HG03521 (cell line): ENCODE results near the gene MMP12.

Experiments
- ATAC-seq: cut with Tn5 transposase; IDR thresholded peaks from one replicate; pipeline ENCODE4 v1.9.1; 2021; ENCODE audit warnings: mild to moderate bottlenecking, moderate library complexity; ENCODE audit not compliant: unreplicated experiment

MMP12 gene

DNA sequence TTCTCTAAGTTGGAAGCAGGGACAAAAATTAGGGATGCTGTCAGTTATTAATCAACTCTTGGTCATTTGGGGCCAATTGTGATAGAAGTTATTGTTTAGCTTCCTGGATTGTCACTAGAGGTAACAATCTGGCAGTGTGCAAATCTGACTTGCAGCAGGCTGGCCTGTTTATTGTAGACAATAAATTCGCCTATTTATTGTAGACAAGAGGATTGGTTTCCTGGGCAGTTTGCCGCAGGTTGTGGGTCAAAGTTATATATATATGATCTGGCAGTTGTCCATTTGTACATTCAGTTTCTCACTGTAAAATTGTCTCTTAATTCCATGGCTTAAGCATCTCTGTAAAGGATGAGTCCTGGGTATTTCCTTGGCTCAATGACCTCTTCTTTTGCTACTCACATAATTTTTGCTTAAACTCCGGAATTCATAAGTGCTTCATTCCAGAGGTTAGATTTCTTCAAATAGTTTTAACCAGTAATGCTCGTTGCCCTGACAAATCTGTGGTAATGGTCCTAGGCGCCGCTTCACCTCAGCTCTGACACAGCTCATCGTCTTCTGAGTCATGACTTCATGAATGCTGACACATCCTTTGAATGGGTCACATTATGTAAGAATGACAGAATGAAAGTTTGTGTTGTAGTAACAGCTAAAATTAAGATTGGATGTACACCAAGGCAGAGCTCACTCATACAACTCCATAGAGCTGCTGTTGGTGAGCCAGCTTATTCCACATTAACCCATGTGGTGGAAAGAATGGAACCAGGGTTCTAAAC, 23.6 kb downstream of the MMP12 start:
- no peak for ATAC-seq

DNA sequence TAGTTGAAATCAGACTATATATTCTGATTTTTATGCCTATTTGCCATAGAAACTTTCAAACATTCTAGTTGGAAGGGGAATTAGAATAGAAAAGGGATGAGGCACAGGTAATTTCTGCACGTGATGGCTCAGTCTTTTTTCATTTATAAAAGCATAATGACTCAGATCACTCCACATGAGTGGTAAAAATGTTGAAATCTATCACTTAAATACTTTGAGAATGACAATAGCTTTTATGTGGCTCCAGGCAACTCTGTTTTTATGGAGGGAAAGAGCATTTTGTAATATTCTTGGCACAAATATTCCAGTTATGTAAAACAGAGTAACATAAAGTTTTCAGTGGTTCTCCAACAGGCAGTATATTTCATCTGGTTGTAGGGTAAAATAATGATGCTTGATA, 25.5 kb downstream of the MMP12 start:
- no peak for ATAC-seq

DNA sequence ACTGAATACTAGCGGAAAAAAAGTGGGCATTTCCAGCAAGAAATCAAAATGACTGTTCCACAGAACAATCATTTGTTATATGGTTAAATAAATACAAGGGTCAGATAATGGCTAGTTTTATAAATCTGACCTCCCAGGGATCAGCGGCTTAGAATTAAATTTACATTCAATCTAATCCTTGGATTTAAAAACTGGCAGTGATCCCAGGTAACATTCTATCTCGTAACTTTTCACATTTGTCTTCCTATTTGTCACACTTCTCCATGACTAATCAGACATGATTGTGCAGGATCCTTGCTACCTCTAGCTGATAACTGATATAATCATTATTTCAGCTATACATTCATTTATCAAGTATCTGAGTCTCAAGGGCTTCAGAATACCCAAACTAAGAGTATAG, 28.5 kb downstream of the MMP12 start:
- ATAC-seq = no peak

DNA sequence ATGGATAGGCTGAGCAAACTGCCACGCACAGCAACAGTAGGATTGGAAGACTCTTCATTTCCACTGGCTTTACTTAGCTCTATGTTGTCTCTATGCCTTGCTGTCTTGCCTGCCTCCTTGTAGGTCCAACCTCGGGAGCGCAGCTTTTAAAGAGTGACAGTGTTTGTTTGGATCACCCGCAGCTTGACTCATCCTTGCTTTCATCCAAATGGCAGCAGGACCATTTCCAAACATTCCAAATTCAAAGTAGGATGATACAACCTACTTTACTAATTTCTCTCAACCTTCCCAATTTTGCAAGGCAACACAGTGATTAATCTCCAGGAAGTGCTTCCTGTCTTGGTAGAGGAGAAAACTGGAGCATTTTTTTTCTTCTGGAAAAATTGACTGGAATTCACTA, 31.3 kb downstream of the MMP12 start, which contains the start of gene MMP3:
Gene MMP3, minus strand, starts transcription at position 121 of the 400 bp plus-strand sequence. Its CDS starts 63 bp downstream, at position 58.
- ATAC-seq = no peak

DNA sequence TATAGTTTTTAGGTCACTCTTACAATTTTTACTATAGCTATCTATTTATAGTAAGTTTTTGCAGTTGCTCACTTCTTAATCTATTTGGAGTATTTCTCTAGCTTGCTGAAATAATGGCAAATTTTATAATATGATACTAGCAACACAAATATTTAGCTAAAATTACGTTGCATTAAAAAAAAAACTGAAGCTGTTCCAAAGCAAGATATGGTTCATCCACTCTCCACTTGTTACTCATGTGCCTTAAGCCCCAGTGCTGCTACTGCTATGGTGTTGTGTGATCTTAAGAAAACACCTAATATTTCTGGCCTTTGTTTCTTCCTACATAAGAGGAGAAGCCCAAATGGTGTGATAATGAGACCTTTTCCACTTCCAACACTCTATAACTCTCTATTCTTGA, 31.9 kb downstream of the MMP12 start:
- ATAC-seq = no peak

DNA sequence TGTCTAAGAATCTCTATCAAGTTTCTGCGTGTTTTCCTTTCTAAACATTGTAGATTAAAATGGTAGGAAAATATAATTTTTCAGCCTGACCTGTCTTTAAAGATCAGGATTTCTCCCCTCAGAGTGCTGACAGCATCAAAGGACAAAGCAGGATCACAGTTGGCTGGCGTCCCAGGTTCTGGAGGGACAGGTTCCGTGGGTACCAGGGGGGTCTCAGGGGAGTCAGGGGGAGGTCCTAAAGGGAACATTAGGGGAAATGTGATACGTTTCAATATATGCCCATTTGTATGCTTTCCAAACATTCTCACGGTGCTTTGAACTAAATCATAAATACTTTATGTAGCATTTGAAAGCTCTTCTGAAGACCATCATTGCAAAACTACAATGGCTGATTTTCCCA, 34.8 kb downstream of the MMP12 start:
- no peak for ATAC-seq

DNA sequence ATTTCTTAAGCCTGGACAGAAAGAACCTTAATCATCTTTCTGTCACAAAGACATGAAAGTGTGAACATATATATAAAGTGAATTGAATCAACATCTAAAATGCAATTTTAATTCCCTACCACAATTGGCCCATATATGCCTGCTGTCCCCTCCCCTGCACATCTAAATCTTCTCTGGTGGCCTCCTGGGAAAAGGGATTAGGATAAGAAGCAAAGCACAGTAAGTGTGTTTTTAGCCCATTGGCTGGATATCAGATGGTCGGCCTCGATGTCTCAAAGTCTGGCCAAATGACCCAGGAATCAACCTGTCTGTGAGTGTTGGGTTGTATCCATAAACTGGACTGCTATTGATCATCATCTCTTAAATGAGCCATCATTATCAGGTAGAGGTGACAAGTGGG, 37.1 kb downstream of the MMP12 start:
- ATAC-seq = no peak

DNA sequence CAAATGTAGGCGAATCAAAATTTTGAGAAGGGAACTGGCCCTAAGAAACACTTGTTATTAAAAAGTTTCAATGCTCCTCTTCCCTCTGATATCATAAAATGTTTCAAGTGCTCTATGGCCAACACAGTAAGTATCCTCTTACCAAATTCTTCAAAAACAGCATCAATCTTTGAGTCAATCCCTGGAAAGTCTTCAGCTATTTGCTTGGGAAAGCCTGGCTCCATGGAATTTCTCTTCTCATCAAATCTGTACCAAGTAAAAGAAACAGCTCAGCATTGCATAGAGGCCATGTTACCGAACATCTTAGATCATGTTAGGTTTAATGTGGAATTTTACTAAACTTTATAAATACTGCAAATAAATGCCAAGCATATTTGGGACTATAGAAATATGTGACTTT, 37.6 kb downstream of the MMP12 start:
- no peak for ATAC-seq

DNA sequence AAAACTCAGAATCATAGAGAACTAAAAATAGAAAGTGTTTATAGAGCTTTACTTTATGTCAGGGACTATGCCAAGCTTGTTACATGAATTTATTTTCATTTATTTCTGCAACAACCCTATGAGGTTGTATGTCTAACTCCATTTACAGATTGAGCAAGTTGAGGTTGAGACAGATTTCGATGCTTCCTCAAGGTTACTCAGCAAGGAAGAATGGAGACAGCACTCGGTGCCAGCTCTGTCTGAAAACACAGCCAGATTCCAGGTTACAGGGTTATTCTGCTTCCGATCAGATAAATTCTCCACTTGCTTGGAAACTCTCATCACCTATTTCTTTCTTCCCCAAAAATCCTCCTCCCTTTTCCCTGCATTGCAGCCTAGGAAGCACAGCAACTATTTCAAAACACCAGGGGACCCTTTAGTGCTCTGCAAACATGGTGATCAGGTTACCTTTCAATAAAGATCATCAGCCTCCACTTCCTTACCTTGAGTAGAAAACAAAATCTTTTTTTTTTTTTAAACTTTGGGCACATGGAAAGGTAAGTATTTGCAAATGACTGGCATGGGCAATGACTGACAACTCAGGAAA, 38.4 kb downstream of the MMP12 start:
- ATAC-seq = no peak

DNA sequence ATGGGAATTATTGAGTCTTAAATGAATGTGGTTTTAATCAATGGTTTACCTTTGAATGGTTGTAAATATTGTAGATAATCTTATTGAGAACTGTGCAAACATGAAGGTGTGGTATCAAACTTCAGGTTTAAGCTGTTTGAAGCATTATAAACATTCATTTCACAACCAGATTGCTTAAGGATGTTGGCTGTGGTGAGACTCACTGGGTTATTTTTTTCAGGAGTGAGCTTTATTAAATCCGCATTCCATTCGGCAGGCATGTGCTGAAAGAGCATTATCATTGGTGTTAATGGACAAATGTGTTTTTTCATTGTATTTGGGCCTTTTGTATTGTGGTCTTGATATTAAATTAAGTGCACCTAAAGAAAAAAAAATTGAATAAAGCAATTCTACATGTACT, 41.1 kb downstream of the MMP12 start:
- no peak for ATAC-seq

DNA sequence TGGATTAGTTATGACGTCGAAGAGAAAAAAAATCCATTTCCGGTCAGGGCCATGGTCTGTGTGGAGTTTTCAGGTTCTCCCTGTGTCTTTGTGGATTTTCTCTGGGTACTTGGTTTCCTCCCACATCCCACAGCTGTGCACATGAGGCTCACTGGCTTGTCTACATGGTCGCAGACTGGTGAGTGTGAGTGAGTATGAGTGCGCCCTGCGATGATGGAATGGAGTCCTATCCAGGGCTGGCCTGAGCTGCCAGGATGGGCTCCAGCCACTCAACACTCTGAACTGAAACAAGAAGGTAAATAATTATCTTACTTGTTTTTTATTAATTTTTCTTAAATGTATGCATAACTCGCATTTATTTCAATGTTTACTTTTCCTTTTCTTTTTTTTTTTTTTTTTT, 42.2 kb downstream of the MMP12 start:
- no peak for ATAC-seq

DNA sequence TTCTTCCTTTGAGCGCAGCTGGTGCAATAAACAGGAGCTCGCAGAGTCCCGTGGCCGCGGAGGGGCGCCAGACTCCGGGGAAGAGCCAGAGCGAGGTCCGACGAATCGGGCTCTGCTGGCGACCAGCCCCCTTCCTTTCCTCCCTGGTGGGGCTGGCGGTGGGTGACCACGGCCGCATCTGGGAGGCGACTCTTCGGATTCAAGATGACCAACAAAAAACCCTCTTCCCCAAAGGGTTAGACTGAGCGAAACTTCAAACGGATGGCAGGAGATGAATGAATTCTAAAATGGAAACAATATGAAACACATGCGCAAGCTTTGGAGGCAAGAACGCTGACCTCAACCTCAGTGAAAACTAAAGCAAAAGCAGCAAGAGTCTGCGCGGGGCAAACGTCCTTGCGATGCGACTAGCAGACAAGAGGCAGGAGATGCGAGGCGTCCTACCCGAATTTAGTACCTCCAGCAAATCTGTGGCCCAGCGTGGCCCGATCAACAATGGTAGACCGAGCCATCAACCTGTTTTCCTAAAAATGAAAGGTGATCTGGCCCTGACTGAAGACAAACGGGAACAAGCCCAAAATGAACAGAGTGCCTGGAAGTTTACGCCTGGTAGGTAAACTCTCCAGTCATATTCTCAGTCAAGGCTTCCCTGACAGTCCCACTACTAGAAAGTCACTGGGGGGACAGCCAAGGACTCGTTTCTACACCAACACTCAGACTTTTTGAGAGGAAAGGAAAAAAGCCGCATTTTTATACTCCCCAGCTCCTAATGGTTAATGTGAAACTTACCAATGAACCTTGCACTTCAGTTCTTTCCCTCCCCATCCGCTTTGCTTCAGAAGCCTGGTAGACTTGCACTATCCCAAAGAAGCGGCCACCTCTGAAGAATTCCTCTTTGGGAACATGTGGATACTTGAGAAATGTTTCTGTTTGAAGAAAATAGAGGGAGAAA, 43.0 kb downstream of the MMP12 start:
- ATAC-seq = no peak

DNA sequence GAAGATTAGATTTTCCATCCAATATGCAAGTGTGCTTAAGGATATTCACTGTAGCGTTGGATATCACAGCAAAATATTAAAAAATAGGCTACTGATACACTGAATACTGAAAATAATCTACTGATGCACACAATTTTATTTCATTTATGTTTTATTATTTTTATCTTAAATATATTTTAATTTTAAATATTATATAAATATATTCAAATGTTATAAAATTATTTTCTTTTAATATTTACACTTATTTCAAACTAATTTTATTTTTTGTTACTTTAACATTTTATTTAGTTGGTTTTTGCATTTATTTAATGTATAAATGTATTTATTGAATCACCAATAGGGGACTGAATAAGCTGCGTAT, 43.7 kb downstream of the MMP12 start:
- no peak for ATAC-seq

DNA sequence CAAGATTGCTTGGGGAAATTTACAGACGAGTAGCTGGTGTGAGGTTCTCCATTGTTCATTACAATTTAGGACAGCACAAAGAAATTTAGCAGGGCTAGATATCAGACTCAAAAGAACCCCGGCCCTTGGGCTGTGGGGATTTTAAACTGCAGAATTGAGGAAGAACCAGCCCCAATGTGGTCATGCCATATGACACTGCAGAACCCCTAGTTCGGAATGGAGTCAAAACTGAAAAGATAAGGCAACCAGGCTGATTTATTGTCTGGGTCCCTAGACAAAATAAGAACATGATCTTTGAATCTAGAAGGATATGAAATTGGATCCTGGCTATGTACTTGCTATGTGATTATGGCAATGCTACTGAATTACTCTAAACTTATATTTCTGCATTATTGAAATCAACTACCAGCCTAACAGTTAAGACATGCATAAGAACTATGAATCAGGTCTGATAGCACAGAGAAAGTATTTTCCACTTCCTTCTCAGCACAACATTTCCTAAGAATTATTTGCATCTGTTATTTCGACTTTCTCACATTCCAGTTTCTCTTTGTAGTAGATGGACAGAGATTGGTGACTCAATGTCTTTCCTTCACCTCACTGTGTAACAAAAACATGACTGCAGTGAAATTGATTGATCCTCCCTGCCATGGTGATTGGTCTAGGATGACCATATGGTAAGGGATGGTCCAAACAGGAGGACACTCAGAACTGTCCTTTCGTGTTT, 44.6 kb downstream of the MMP12 start:
- ATAC-seq = no peak

DNA sequence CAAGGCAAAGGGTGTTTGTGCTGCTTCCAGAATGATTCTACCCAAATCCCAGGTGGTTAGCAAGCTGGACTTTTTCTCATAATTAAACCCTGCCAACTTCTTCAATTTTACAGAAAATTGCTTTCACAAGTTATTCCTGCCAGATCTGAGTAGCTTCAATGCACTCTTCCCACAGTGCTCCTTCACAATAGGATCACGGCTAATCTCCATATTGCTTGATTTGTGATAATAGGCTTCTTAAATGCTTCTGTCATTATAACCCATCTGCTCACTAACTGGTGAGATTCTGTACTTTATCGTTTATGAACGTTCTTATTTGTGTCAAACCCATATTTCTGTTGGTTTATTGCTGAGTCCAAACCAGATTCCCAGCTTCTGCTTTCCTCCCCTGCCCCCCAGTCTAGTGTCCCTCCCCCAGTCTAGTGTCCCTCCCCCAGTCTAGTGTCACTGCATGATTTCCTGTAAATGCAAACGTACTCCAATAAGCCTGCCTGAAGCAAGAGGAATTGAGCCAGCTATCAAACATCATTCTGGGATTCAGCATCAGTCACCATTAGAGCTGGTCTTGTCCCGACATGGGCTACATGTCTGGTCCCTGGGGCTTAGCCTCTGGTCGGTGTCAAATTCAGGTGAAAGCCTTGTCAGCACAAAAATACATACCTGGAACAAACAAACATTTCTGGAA, 45.3 kb downstream of the MMP12 start:
- no peak for ATAC-seq

DNA sequence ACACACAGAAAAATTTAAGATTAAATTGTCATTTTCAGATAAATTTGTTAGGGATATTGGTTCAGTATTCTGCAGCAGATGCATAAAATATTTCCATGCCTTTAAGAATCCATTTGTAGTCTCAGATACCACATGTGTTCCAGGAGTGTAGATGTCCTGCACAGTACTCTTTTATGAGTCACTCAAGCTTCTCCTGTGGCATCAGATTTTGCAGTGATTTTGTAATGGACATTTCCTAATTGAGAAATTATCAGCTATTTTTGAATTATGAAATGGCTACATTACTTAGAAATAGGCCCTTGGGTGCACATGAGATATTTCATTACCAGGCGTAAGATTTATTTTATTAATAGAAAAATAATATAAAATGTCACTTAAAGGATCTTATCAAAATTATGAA, 50.2 kb downstream of the MMP12 start:
- ATAC-seq = no peak

DNA sequence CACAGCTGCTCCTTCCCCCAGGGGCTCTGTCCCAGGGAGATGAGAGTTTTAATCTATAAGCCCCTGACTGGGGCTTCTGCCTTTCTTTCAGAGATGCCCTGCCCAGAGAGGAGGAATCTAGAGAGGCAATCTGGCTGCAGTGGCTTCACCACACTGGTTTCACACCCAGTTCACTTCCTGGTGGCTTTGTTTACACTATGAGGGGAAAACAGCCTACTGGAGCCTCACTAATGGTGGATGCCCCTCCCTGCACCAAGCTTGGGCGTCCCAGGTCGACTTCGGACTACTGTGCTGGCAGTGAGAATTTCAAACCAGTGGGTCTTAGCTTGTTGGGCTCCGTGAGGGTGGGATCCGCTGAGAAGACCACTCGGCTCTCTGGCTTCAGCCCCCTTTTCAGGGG, 55.3 kb downstream of the MMP12 start:
- ATAC-seq = no peak

DNA sequence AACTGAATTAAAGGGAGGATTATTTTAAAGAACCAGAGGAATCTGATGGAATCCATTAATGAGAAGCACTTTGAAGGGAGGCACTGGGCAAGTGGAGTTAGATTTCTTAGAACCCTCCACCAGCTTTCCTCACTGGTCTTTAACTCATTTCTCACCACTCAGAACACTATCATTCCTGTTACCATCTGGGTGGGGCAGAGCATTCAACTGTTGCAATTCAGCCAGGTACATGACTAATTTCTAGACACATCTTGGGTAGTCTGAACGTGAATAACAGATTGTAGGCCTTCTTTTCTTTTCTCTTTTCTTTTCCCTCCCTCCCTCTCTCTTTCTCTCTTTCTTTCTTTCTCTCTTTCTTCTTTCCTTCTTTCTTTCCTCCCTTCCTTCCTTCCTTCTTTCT, 61.3 kb downstream of the MMP12 start:
- ATAC-seq = no peak
